A549 treated with GW870086 at 1 μM for 4 hours (cell line): ENCODE results near the gene SPX. TPM values are rescaled to one million over a fixed set of nuclear protein-coding genes. Genes with fewer than 3 reads are reported as not detected.

Source experiments
- total RNA-seq: library from RNA; stranded (reverse); fragments of 200-300 nt; extraction: Qiagen RNA extraction; gene quantifications from 5 replicates; pipeline ENCODE4 v1.2.3, GENCODE V29; 2022; ENCODE audit warnings: low read depth

Gene SPX, protein sequence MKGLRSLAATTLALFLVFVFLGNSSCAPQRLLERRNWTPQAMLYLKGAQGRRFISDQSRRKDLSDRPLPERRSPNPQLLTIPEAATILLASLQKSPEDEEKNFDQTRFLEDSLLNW
- 3.4 to 4.4 TPM (median 3.7 TPM) in 5 replicates for total RNA-seq

DNA sequence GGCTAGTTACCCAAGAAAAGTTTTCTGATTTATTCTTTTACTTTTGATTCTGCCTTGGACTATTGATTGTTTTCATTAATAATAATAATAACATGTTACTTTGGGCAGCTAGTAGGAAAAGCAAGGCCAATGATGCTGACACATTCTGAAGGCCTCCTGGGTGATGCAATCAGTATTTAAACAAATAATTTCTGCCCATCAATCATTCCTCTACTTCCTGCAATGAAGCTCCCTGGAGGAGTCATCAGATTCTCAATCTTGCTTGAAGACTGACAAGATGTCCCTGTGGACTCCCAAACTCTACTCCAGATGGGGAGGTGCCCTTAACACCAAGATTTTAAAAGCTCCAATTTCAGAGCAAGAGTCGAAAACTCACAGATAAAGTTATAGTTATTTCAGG lies at the start of gene SPX:
Gene SPX (plus strand): TSS at position 244 of the 400 bp plus-strand sequence. CDS start 177 bp downstream, outside the sequence.

DNA sequence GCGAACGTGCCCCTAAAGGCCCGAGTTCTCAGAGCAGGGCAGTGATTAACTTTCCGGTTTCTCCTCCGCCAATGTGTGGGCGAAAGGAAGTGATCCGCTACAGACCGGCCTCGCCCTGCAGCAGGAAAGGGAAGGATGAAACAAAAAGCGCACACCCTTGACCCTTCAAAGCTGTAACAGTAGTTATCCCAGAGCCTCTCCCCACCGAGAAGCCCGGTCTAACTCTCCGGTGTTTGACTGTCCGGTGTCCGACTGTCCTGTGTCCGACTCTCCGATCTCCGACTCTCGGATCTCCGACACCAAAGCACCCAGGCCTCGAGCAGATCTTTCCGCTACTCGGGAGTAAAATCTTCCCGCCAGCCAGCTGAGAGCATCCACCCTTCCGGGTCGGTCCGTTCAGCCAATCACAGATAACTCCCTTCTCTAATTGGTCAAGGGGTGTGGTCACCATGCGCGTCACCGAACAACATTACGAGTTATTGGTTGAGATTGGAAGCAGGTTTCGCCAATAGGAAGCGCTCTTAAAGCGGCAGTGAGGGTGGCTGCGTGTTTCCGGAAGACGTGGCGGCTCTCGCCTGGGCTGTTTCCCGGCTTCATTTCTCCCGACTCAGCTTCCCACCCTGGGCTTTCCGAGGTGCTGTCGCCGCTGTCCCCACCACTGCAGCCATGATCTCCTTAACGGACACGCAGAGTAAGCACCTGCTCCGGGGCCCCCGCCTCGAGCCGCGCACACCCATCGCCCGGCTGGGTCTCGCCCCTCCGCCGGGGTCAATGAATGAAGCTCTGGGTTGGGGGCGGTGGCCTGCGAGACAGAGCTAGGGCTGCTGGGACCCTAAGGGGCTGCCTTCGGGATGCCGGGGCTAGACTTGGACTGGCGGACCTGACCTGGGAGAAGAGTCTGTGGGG lies 24.6 kb upstream of the SPX start, which contains the start of the genes GOLT1B and RECQL:
Gene GOLT1B (plus strand): TSS at position 532 of the 906 bp plus-strand sequence. CDS start 135 bp downstream, at position 667.
Gene RECQL (minus strand): TSS at position 378 of the 906 bp plus-strand sequence. CDS start 2,065 bp downstream, outside the sequence.

Other genes with a start within 250 kb of the SPX start
- 0.29 TPM in 1 of 5 replicates, not detected in the others for gene SLCO1A2, start 191.4 kb upstream of the SPX start, total RNA-seq
- not detected in 5 replicates for gene IAPP, start 153.4 kb upstream of the SPX start, total RNA-seq
- 6.1 to 8.4 TPM (median 8.0 TPM) in 5 replicates for gene PYROXD1, start 88.6 kb upstream of the SPX start, total RNA-seq
- 47.9 to 80.9 TPM (median 65.3 TPM) in 5 replicates for gene RECQL, start 24.7 kb upstream of the SPX start, total RNA-seq
- 74.6 to 101 TPM (median 92.4 TPM) in 5 replicates for gene GOLT1B, start 24.5 kb upstream of the SPX start, total RNA-seq
- not detected in 5 replicates for gene GYS2, start 78.6 kb downstream of the SPX start, total RNA-seq
- 1,587 to 1,689 TPM (median 1,596 TPM) in 5 replicates for gene LDHB, start 131.5 kb downstream of the SPX start, total RNA-seq
- 0.15 to 0.44 TPM (median 0.31 TPM) in 5 replicates for gene KCNJ8, start 248.4 kb downstream of the SPX start, total RNA-seq